HG02610 (cell line): ENCODE data around the gene EHD1.

Experiments used
- ATAC-seq: cut with Tn5 transposase; IDR thresholded peaks from one replicate; pipeline ENCODE4 v1.9.1; 2021; ENCODE audit warnings: mild to moderate bottlenecking, moderate library complexity; ENCODE audit not compliant: unreplicated experiment

The EHD1 gene

GRCh38 chr11:64802370-64803157 lies 75.9 kb downstream of the EHD1 start:
- no peak for ATAC-seq
